H9 (cell line): ENCODE data around the gene POU2F1. TPM values are rescaled to one million over a fixed set of nuclear protein-coding genes. Genes with fewer than 3 reads are reported as not detected.
A peak's percentile ranks its signal among the peaks of the same experiment; 100 is the strongest.

ENCODE experiments used
- DNase-seq: peaks from one replicate; pipeline ENCODE4 v3.0.0-alpha.2; 2017
- H2AFZ ChIP-seq: one replicate; pipeline ENCODE4 v1.6.1; 2013; ENCODE audit warnings: mild to moderate bottlenecking, low read length, control low read depth, moderate library complexity
- H2AK5ac ChIP-seq: 2 replicates; pipeline ENCODE4 v1.6.1; 2013; ENCODE audit warnings: low read length, control low read depth, mixed read lengths; ENCODE audit not compliant: insufficient read length
- H2BK120ac ChIP-seq: one replicate; pipeline ENCODE4 v1.6.1; 2013; ENCODE audit warnings: low read depth, mild to moderate bottlenecking, low read length, control low read depth, inconsistent platforms; ENCODE audit not compliant: poor library complexity, severe bottlenecking
- H2BK12ac ChIP-seq: 2 replicates; pipeline ENCODE4 v1.6.1; 2013; ENCODE audit warnings: low read length, control low read depth, mixed read lengths, low read depth; ENCODE audit not compliant: insufficient read length
- H2BK15ac ChIP-seq: 2 replicates; pipeline ENCODE4 v1.6.1; 2013; ENCODE audit warnings: low read depth, low read length, control low read depth
- H2BK20ac ChIP-seq: one replicate; pipeline ENCODE4 v1.6.1; 2013; ENCODE audit warnings: low read depth, mild to moderate bottlenecking, low read length, control low read depth, inconsistent platforms; ENCODE audit not compliant: poor library complexity, severe bottlenecking
- H2BK5ac ChIP-seq: 2 replicates; pipeline ENCODE4 v1.6.1; 2013; ENCODE audit warnings: low read length, control low read depth, mixed read lengths; ENCODE audit not compliant: insufficient read length
- H3K14ac ChIP-seq: 2 replicates; pipeline ENCODE4 v1.6.1; 2013; ENCODE audit warnings: low read length, control low read depth; ENCODE audit not compliant: insufficient read depth
- H3K18ac ChIP-seq: 2 replicates; pipeline ENCODE4 v1.6.1; 2013; ENCODE audit warnings: low read depth, mild to moderate bottlenecking, mixed read lengths, low read length, control low read depth; ENCODE audit not compliant: insufficient read length
- H3K23ac ChIP-seq: 2 replicates; pipeline ENCODE4 v1.6.1; 2013; ENCODE audit warnings: low read length, control low read depth, mixed read lengths, low read depth; ENCODE audit not compliant: insufficient read length
- H3K23me2 ChIP-seq: 2 replicates; pipeline ENCODE4 v1.6.1; 2013; ENCODE audit warnings: low read depth, mild to moderate bottlenecking, mixed read lengths, low read length, control low read depth; ENCODE audit not compliant: insufficient read length, poor library complexity, severe bottlenecking
- H3K27ac ChIP-seq: 2 replicates; pipeline ENCODE4 v1.5.1; 2013; ENCODE audit warnings: low read length, control low read depth, mixed read lengths, low read depth; ENCODE audit not compliant: insufficient read length
- H3K27me3 ChIP-seq: 2 replicates; pipeline ENCODE4 v1.6.1; 2013; ENCODE audit warnings: low read length, control low read depth, inconsistent platforms; ENCODE audit not compliant: insufficient read depth
- H3K4ac ChIP-seq: 2 replicates; pipeline ENCODE4 v1.6.1; 2013; ENCODE audit warnings: low read depth, mild to moderate bottlenecking, control low read depth, inconsistent platforms, low read length, moderate library complexity
- H3K4me1 ChIP-seq: 2 replicates; pipeline ENCODE4 v1.6.1; 2013; ENCODE audit warnings: low read length, control low read depth, inconsistent platforms; ENCODE audit not compliant: insufficient read depth
- H3K4me2 ChIP-seq: 2 replicates; pipeline ENCODE4 v1.6.1; 2013; ENCODE audit warnings: low read length, control low read depth, mixed read lengths; ENCODE audit not compliant: insufficient read length, insufficient read depth
- H3K56ac ChIP-seq: 2 replicates; pipeline ENCODE4 v1.6.1; 2013; ENCODE audit warnings: low read depth, mild to moderate bottlenecking, mixed read lengths, low read length, control low read depth; ENCODE audit not compliant: insufficient read length
- H3K79me1 ChIP-seq: 2 replicates; pipeline ENCODE4 v1.6.1; 2013; ENCODE audit warnings: low read depth, mild to moderate bottlenecking, moderate library complexity, low read length, control low read depth, inconsistent platforms; ENCODE audit not compliant: insufficient read depth, poor library complexity, severe bottlenecking
- H3K79me2 ChIP-seq: 2 replicates; pipeline ENCODE4 v1.6.1; 2013; ENCODE audit warnings: low read length, control low read depth, inconsistent platforms; ENCODE audit not compliant: insufficient read depth
- H3K9ac ChIP-seq: 2 replicates; pipeline ENCODE4 v1.6.1; 2013; ENCODE audit warnings: low read length, control low read depth, mixed read lengths; ENCODE audit not compliant: insufficient read length; ENCODE audit errors: extremely low read depth
- H3K9me3 ChIP-seq: one replicate; pipeline ENCODE4 v1.6.1; 2013; ENCODE audit warnings: low read depth, low read length, inconsistent platforms; ENCODE audit not compliant: control insufficient read depth
- H3T11ph ChIP-seq: one replicate; pipeline ENCODE4 v1.6.1; 2013; ENCODE audit warnings: mild to moderate bottlenecking, low read length, control low read depth, inconsistent platforms
- H4K20me1 ChIP-seq: one replicate; pipeline ENCODE4 v1.6.1; 2013; ENCODE audit not compliant: control insufficient read depth, insufficient read length, insufficient read depth
- H4K5ac ChIP-seq: 2 replicates; pipeline ENCODE4 v1.6.1; 2013; ENCODE audit warnings: low read depth, mild to moderate bottlenecking, mixed read lengths, low read length, control low read depth; ENCODE audit not compliant: insufficient read length
- H4K8ac ChIP-seq: replicated peaks from 2 replicates; pipeline ENCODE4 v1.6.1; 2013; ENCODE audit warnings: low read length, control low read depth, mixed read lengths, low read depth; ENCODE audit not compliant: insufficient read length
- H4K91ac ChIP-seq: 2 replicates; pipeline ENCODE4 v1.6.1; 2013; ENCODE audit warnings: low read depth, mild to moderate bottlenecking, moderate library complexity, mixed read lengths, low read length, control low read depth; ENCODE audit not compliant: insufficient read length
- H3K27ac Mint-ChIP-seq, 3 experiments: 2 replicates in 2 of 3; 3 replicates in 1 of 3; pipeline ENCODE4 v1.8.0; 2020 to 2021; ENCODE audit warnings: mixed read lengths in 3 of 3, mild to moderate bottlenecking in 1 of 3, moderate library complexity in 1 of 3
- H3K27me3 Mint-ChIP-seq: 2 replicates; pipeline ENCODE4 v1.8.0; 2021; ENCODE audit warnings: low read depth, mild to moderate bottlenecking, moderate library complexity, mixed read lengths
- H3K36me3 Mint-ChIP-seq, 3 experiments: 2 replicates in 2 of 3; 3 replicates in 1 of 3; pipeline ENCODE4 v1.8.0; 2020 to 2021; ENCODE audit warnings: low read depth in 3 of 3, mixed read lengths in 3 of 3; ENCODE audit not compliant: insufficient read depth in 1 of 3
- H3K4me1 Mint-ChIP-seq, 2 experiments: 2 replicates each; pipeline ENCODE4 v1.8.0; 2020; ENCODE audit warnings: mixed read lengths in 2 of 2
- H3K4me3 Mint-ChIP-seq, 2 experiments: 2 replicates in 1 of 2; 3 replicates in 1 of 2; pipeline ENCODE4 v1.8.0; 2020 to 2021; ENCODE audit warnings: mild to moderate bottlenecking in 2 of 2, mixed read lengths in 2 of 2, moderate library complexity in 1 of 2
- H3K9me3 Mint-ChIP-seq, 2 experiments: 2 replicates in 1 of 2; 3 replicates in 1 of 2; pipeline ENCODE4 v1.8.0; 2020; ENCODE audit warnings: mild to moderate bottlenecking in 2 of 2, mixed read lengths in 2 of 2, moderate library complexity in 1 of 2
- CTCF ChIP-seq: fragments of 200-600 bp; sonication (generic); conservative IDR thresholded peaks from 3 replicates; pipeline ENCODE4 v1.8.0; 2021; ENCODE audit warnings: antibody characterized with exemption, mild to moderate bottlenecking
- WGBS: extraction: QIAGEN DNeasy Blood & Tissue Kit; methylation state at CpG from one replicate; pipeline ENCODE4 v1.1.7; 2013; ENCODE audit warnings: missing lambda C conversion rate, low lambda C conversion rate, mixed read lengths; ENCODE audit not compliant: insufficient read length; ENCODE audit errors: extremely low coverage; 5-methylcytosine and 5-hydroxymethylcytosine counted together
- total RNA-seq: library from RNA; stranded (reverse); gene quantifications from 2 replicates; pipeline ENCODE4 v1.2.1, GENCODE V29; 2021

Gene POU2F1
- total RNA-seq, 1 experiment from 2014 or later: 62.5 TPM

GRCh38 chr1:167404161-167404888, 183.6 kb downstream of the POU2F1 start:
- Histone ChIP-seq H3K23ac (no peak overlapping the region), H3K27me3 (no peaks in the 10 kb centered on the region), H3K27ac (no peak overlapping the region), H4K5ac (no peak overlapping the region), H2BK15ac (no peak overlapping the region; the same call in 1 of the 2 replicates), H4K8ac (no peak overlapping the region), H3T11ph (no peak overlapping the region), H3K4me2 (no peak overlapping the region), H2BK120ac (no peak overlapping the region), H2BK12ac (no peak overlapping the region), H3K9me3 (no peaks in the 10 kb centered on the region), H3K18ac (no peak overlapping the region), H3K56ac (no peak overlapping the region), H4K91ac (no peak overlapping the region), H4K20me1 (no peaks in the 10 kb centered on the region), H2BK20ac (no peak overlapping the region), H3K9ac (no peak overlapping the region), H2AK5ac (no peak overlapping the region), H2BK5ac (no peak overlapping the region), H3K4ac (no peak overlapping the region), H3K79me2 (no peaks in the 10 kb centered on the region), H3K14ac (no peak overlapping the region), H2AFZ (no peak overlapping the region), H3K4me1 (no peaks in the 10 kb centered on the region), H3K23me2 (no peaks in the 10 kb centered on the region), H3K79me1 (no peaks in the 10 kb centered on the region)
- Mint-ChIP-seq H3K36me3 (peaks cover 4 to 55% (median 43%) of the 10 kb centered on the region in 3 experiments), H3K4me3 (no peak overlapping the region), H3K27me3 (no peaks in the 10 kb centered on the region), H3K27ac (peak overlapping the region in 1 of 3 experiments; percentile 6; a peak in 2 of 7 replicates), H3K4me1 (no peaks in the 10 kb centered on the region), H3K9me3 (no peaks in the 10 kb centered on the region)
- DNase-seq: no peak
- TF ChIP-seq CTCF: no peak
- WGBS: no CpG with 5 or more reads among the region's 4 CpGs
